Activated CD4-positive, alpha-beta memory T cell treated with anti-CD3 and anti-CD28 coated beads, Interleukin-2, amount 10 ng/mL, durations not matched to agents 7 days and 5 days (primary cell): ENCODE results near the gene SLC39A7. TPM values are rescaled to one million over a fixed set of nuclear protein-coding genes. Genes with fewer than 3 reads are reported as not detected.

Experiments
- CTCF ChIA-PET: fragments of 350-600 bp; sonication (Branson Sonifier 250); formaldehyde crosslinking; loops from one replicate; lab custom pipeline; 2021; ENCODE audit warnings: antibody characterized with exemption, inconsistent platforms; lab: Charles Lee
- POLR2A ChIA-PET: fragments of 350-600 bp; sonication (Branson Sonifier 250); formaldehyde crosslinking; loops from one replicate; lab custom pipeline; 2021; ENCODE audit warnings: antibody characterized with exemption; lab: Charles Lee
- DNase-seq: peaks from one replicate; pipeline ENCODE4 v3.0.0-alpha.2; 2020
- H3K27ac Mint-ChIP-seq: one replicate; pipeline ENCODE4 v1.8.0; 2021; ENCODE audit warnings: mild to moderate bottlenecking, mixed read lengths
- H3K27me3 Mint-ChIP-seq: one replicate; pipeline ENCODE4 v1.8.0; 2021; ENCODE audit warnings: mixed read lengths
- H3K36me3 Mint-ChIP-seq: one replicate; pipeline ENCODE4 v1.8.0; 2021; ENCODE audit warnings: low read depth, mixed read lengths
- H3K4me1 Mint-ChIP-seq: one replicate; pipeline ENCODE4 v1.8.0; 2021; ENCODE audit warnings: mixed read lengths
- H3K4me3 Mint-ChIP-seq: one replicate; pipeline ENCODE4 v1.8.0; 2021; ENCODE audit warnings: mild to moderate bottlenecking, mixed read lengths
- H3K9me3 Mint-ChIP-seq: one replicate; pipeline ENCODE4 v1.8.0; 2021; ENCODE audit warnings: mixed read lengths
- total RNA-seq, 2 experiments: library from RNA; stranded (reverse); gene quantifications; one replicate each; pipeline ENCODE4 v1.2.3, GENCODE V29; 2021

Gene SLC39A7
- total RNA-seq, 2 experiments from 2014 or later = 52.8 to 53.8 TPM

DNA sequence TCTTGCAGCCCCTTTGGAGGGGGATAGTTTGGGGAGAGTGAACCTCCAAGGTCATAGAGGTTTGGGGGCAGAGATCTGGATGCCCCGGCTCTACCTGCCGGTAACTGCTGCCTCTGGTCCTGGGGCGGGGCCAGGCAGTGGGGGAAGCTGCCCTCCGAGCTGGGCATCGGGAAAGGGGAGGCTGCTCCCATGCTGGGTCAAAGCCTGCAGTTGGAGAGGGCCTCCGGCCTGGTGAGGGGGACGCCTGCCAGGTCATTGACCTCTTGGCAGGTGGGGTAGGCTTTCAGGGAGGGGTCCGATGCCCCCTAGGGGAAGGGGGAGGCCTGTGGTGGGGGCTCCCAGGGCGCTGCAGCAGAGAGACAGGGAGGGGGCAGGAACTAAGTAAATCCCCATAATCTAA, 15.5 kb upstream of the SLC39A7 start:
- CTCF ChIA-PET = no interaction called here
- Mint-ChIP-seq H3K27ac (no peak overlapping the region), H3K9me3 (peaks cover 17% of the 10 kb centered on the region), H3K27me3 (peaks cover 21% of the 10 kb centered on the region), H3K4me3 (no peak overlapping the region), H3K36me3 (peaks cover 23% of the 10 kb centered on the region), H3K4me1 (peaks cover 23% of the 10 kb centered on the region)
- no peak for DNase-seq
- POLR2A ChIA-PET = no interaction called here

GRCh38 chr6:33185654-33186187, 14.9 kb upstream of the SLC39A7 start:
- Mint-ChIP-seq H3K36me3 (peaks cover 23% of the 10 kb centered on the region), H3K4me1 (peaks cover 23% of the 10 kb centered on the region), H3K9me3 (peaks cover 17% of the 10 kb centered on the region), H3K27ac (no peak overlapping the region), H3K27me3 (peaks cover 24% of the 10 kb centered on the region), H3K4me3 (no peak overlapping the region)
- ChIA-PET CTCF (no interaction called here), POLR2A (no interaction called here)
- DNase-seq = no peak

DNA sequence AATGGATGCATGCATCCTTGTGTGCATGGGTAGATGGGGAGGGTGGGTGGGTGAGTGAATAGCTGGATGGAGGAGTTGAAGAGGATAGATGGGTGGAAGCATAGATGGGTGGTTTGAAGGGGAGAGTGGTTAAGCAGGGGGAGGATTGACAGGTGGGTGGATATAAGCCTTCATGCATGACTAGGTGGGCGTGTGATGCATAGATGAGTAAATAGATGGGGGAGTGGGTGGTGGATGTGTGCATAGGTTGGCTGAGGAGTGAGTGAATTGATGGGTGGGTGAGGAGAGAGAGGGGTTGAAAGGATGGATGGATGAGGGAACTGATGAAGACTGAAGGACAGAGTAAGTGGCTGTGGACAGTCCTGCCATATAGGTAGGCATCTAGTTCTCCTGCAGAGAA, 12.9 kb upstream of the SLC39A7 start:
- Mint-ChIP-seq H3K36me3 (peaks cover 19% of the 10 kb centered on the region), H3K27ac (no peak overlapping the region), H3K9me3 (peaks cover 14% of the 10 kb centered on the region), H3K4me1 (peaks cover 24% of the 10 kb centered on the region), H3K27me3 (peaks cover 43% of the 10 kb centered on the region), H3K4me3 (no peak overlapping the region)
- ChIA-PET CTCF (no interaction called here), POLR2A (no interaction called here)
- no peak for DNase-seq

DNA sequence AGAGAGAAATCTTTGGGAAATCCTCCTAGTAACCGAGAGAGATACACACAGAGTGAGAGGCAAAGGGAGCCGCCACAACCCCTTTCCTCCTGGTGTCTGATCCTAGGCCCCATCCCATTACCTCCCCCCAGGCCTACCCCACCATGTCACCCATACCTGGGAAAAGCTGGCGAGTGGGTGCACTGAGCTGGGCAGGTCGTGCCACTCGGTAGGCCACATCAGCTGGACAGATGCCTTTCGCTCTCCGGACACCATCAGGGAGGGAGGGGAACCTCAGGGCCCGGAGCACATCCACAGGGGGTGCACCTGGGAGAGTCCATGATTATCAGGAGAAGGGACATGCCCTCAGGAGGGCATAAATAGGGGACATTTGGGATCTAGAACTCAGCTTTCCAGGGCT, 11.5 kb upstream of the SLC39A7 start:
- peaks cover 48% of the 10 kb centered on the region for H3K27me3 Mint-ChIP-seq
- H3K4me3 Mint-ChIP-seq = no peak overlapping the region
- peaks cover 12% of the 10 kb centered on the region for H3K36me3 Mint-ChIP-seq
- H3K9me3 Mint-ChIP-seq = peaks cover 3% of the 10 kb centered on the region
- POLR2A ChIA-PET = no interaction called here
- CTCF ChIA-PET = no interaction called here
- no peak for DNase-seq
- no peak overlapping the region for H3K27ac Mint-ChIP-seq
- H3K4me1 Mint-ChIP-seq = peaks cover 12% of the 10 kb centered on the region

- POLR2A ChIA-PET = interaction anchor here (0.8 to 0.9 kb wide), 2 partner anchors 15 to 19 kb away, joined by 3 to 5 read pairs; partner anchors contain the start of gene RING1
- no peak for DNase-seq
- CTCF ChIA-PET = no interaction called here
- peaks cover 5% of the 10 kb centered on the region for H3K4me1 Mint-ChIP-seq
- peaks cover 12% of the 10 kb centered on the region for H3K36me3 Mint-ChIP-seq
- H3K27me3 Mint-ChIP-seq = peaks cover 48% of the 10 kb centered on the region
- H3K4me3 Mint-ChIP-seq = no peak overlapping the region
- H3K27ac Mint-ChIP-seq = no peak overlapping the region
- H3K9me3 Mint-ChIP-seq = no peaks in the 10 kb centered on the region
Measured at GRCh38 chr6:33189625-33190448, 10.8 kb upstream of the SLC39A7 start.

- H3K36me3 Mint-ChIP-seq = peaks cover 20% of the 10 kb centered on the region
- H3K4me3 Mint-ChIP-seq = no peak overlapping the region
- peaks cover 5% of the 10 kb centered on the region for H3K4me1 Mint-ChIP-seq
- DNase-seq = no peak
- POLR2A ChIA-PET = interaction anchor here (0.8 to 0.9 kb wide), 2 partner anchors 14 to 18 kb away, joined by 3 to 5 read pairs; partner anchors contain the start of gene RING1
- H3K27me3 Mint-ChIP-seq = peaks cover 48% of the 10 kb centered on the region
- CTCF ChIA-PET = no interaction called here
- no peak overlapping the region for H3K27ac Mint-ChIP-seq
- H3K9me3 Mint-ChIP-seq = no peaks in the 10 kb centered on the region
Measured at GRCh38 chr6:33190504-33191107, 10.1 kb upstream of the SLC39A7 start.

DNA sequence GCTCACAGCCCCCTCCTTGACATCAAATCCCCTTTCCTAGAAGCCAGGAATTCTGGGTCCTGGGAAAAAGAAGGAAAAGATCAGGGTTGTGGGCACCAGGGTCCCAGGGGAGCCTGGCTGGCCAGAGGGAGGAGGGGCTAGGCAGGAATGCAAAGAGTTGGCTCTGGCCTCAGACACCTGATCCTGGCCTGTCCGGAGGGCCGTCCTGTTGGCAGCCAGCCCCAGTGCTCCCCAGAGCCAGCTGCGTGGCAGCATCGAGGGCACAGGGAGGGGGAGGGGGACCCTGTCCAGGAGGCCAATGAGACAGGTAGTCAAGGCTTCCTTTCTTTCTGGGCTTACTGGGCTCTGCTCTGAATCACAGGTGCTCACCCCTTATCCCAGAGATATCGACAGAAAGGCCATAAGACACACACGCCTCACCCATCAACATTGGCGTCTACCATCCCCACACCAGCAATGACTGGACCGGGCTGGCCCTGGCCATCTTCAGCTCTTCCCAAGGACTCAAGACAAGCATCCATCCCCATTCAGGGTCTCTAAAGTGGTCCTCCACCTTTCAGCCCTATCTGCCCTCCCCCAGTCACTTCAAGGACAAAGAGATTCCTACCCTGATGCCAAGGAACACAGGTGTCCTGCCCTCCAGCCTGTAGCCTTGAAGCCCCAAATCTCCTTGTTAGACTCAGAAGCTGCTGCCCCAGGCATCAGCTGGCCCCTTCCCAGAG, 9.1 kb upstream of the SLC39A7 start:
- H3K27ac Mint-ChIP-seq = no peak overlapping the region
- CTCF ChIA-PET = interaction anchor here (0.6 kb wide), 1 partner anchor 15 kb away, joined by 3 read pairs; no protein-coding TSS in a partner anchor
- POLR2A ChIA-PET = interaction anchor here (1.0 kb wide), 1 partner anchor 8 kb away, joined by 8 read pairs; no protein-coding TSS in a partner anchor

DNA sequence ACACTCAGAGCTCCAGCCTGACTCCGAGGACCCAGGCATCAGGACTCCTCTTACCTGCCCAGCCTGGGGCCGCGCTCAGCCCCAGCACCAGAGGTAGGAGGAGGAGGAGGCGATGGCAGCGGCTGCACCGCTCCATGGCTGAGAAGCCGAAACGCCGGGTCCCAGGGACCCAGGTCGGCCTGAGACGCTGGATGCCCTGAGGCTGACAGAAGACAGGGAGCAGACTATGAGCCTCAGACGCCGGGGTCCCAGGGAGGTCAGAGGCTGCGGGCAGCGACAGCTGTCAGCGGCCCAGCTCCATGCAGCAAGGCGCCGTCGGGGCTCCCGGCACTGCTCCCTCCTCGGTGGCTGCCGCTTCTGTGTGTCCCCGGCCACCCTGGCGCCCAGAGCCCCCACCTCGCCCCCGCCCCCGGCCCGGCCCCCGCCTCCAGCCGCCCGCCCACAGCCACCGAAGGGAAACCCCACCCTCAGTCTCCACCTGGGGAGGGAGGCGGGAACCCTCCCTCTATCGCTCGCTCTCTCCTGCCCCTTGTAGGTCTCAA, 8.5 kb upstream of the SLC39A7 start, which contains the start of gene COL11A2:
TSS of gene COL11A2 (minus strand) at position 363 of the 542 bp plus-strand sequence. CDS start at position 136, 227 bp downstream.
- Mint-ChIP-seq H3K27me3 (peaks cover 41% of the 10 kb centered on the region), H3K4me3 (no peak within 1 kb of the TSS), H3K27ac (no peak within 1 kb of the TSS), H3K9me3 (no peaks in the 10 kb centered on the region), H3K4me1 (peaks cover 9% of the 10 kb centered on the region), H3K36me3 (peaks cover 33% of the 10 kb centered on the region)
- no peak for DNase-seq
- ChIA-PET CTCF (interaction anchor here (0.6 kb wide), 1 partner anchor 14 kb away, joined by 3 read pairs; no protein-coding TSS in a partner anchor), POLR2A (interaction anchor here (1.0 kb wide), 1 partner anchor 8 kb away, joined by 8 read pairs; no protein-coding TSS in a partner anchor)

More for the DNA sequence above, 9.1 kb upstream of the SLC39A7 start:
- H3K4me1 Mint-ChIP-seq = peaks cover 6% of the 10 kb centered on the region
- no peak for DNase-seq
- no peak overlapping the region for H3K4me3 Mint-ChIP-seq
- H3K9me3 Mint-ChIP-seq = no peaks in the 10 kb centered on the region
- H3K27me3 Mint-ChIP-seq = peaks cover 45% of the 10 kb centered on the region
- peaks cover 28% of the 10 kb centered on the region for H3K36me3 Mint-ChIP-seq

DNA sequence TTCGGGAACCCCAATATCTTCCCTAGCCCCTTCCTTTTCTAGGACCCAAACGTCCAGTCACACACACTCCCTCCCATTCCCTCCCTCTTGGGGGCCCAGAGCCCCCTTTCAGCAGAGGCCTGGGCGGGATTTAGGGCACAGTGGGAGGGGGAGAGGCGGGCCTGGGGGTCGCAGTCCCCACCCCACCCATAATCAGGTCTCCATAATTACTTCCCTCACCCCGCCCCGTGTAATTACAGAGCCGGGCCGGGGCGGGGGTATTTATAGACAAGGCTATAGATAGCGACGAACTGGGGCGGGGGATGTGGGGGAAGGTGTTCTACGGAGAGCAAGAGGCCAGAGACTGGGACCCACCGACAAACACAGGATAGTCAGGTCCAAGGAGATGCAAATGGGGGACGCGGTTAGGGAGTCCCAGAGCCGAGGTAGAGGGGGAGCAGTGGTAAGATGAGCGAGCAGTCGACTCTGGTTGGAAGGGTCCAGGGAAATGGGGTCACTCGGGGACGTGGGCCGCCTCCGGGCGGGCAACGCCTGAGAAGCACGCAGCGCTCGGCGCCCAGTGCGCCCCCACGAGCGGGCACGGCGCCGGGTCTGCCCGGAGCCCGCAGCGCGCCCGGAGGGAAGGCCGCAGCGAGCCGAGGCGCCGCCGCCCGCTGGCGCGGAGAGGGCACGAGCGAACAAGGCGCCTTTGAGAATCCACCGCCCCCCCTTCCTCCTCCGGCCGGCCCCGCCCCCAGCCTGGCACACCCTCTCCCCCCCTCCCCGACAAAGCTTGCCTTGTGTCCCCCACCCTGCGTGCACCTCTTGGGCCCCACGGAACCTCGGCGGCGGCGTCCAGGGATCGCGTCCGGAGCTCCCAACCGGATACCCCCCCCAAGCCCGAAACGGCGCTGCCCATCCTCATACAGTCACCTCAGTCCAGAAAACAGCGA, 7.7 kb upstream of the SLC39A7 start:
- H3K4me3 Mint-ChIP-seq = no peak overlapping the region
- POLR2A ChIA-PET = interaction anchor here (1.0 to 1.6 kb wide), 2 partner anchors 9 to 16 kb away, joined by 4 to 8 read pairs; partner anchors contain the start of gene RING1

GRCh38 chr6:33193619-33194018, 7.0 kb upstream of the SLC39A7 start:
- no peak overlapping the region for H3K4me3 Mint-ChIP-seq
- DNase-seq = no peak
- H3K36me3 Mint-ChIP-seq = peaks cover 37% of the 10 kb centered on the region
- CTCF ChIA-PET = no interaction called here
- peaks cover 23% of the 10 kb centered on the region for H3K4me1 Mint-ChIP-seq
- H3K9me3 Mint-ChIP-seq = no peaks in the 10 kb centered on the region
- no peak overlapping the region for H3K27ac Mint-ChIP-seq
- H3K27me3 Mint-ChIP-seq = peaks cover 32% of the 10 kb centered on the region
- POLR2A ChIA-PET = interaction anchor here (1.6 kb wide), 1 partner anchor 15 kb away, joined by 4 read pairs; the partner anchor contains the start of gene RING1

More for the DNA sequence above, 7.7 kb upstream of the SLC39A7 start:
- H3K9me3 Mint-ChIP-seq = no peaks in the 10 kb centered on the region
- H3K27ac Mint-ChIP-seq = no peak overlapping the region
- CTCF ChIA-PET = no interaction called here
- DNase-seq = no peak
- peaks cover 37% of the 10 kb centered on the region for H3K36me3 Mint-ChIP-seq
- H3K4me1 Mint-ChIP-seq = peaks cover 16% of the 10 kb centered on the region
- peaks cover 35% of the 10 kb centered on the region for H3K27me3 Mint-ChIP-seq

DNA sequence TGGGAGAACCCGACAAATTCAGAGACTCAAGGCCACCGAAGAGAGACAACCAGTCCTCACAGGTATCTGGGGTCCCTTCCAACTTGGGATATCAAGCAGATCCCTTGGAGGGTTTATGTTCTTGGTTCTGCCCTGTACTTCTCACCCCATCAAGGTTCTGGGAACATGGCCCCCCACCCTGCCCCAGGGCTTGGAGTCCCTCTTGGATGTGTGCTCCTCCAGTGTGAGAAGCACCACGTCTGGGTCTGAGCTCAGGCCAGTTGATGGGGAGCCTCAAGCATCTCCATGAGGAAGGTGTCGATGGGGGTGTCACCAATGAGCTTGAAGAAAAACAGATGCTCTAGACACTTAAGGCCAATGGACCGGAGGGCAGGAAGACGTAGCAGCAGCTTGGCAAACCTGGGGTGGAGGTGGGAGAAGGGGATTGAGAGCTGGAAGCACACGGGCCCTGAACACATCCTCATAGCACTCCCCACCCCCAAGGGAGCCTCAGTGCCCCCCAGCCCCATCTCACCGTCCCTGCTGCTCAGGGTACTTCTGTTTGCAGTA, 6.2 kb upstream of the SLC39A7 start:
- no peaks in the 10 kb centered on the region for H3K9me3 Mint-ChIP-seq
- ChIA-PET CTCF (no interaction called here), POLR2A (interaction anchor here (1.6 kb wide), 1 partner anchor 14 kb away, joined by 4 read pairs; the partner anchor contains the start of gene RING1)
- H3K27me3 Mint-ChIP-seq = peaks cover 32% of the 10 kb centered on the region
- H3K27ac Mint-ChIP-seq = no peak overlapping the region
- H3K4me1 Mint-ChIP-seq = peaks cover 31% of the 10 kb centered on the region
- DNase-seq = no peak
- H3K36me3 Mint-ChIP-seq = peaks cover 40% of the 10 kb centered on the region
- H3K4me3 Mint-ChIP-seq = no peak overlapping the region
